ENCODE measurements around the gene SPATA9. TPM values are rescaled to one million over a fixed set of nuclear protein-coding genes. Genes with fewer than 3 reads are reported as not detected.

The SPATA9 gene
- total and polyA plus RNA-seq, 9 of the 15 experiments (the other 6 are each of a cell fraction or from before 2014, with no cell fraction given) = 0.16 to 5.5 (median 0.39) TPM; not detected in 3

GRCh38 chr5:95712347-95712958 is 29.7 kb upstream of the SPATA9 start (continued):
- TF ChIP-seq ZNF239 (CRISPR knock-in tag; IDR thresholded peaks at IDR 0.05) (no peak; the same call in 1 of the 2 replicates), SREBF1 (IDR thresholded peaks at IDR 0.05; ENCODE audit: borderline replicate concordance, low read depth, low read length) (no peak), MCM2 (IDR thresholded peaks at IDR 0.05; ENCODE audit: low read depth) (no peak), SMAD4 (CRISPR knock-in tag; conservative IDR thresholded peaks at IDR 0.05) (peak; percentile 99), ZC3H11A (IDR thresholded peaks at IDR 0.05; ENCODE audit: low read depth, low read length) (no peak), CBX5 (IDR thresholded peaks at IDR 0.05; ENCODE audit: borderline replicate concordance, low read depth) (no peak), STAT5A (IDR thresholded peaks at IDR 0.05; ENCODE audit: borderline replicate concordance, low read length) (peak; percentile 96), NFXL1 (CRISPR knock-in tag; IDR thresholded peaks at IDR 0.05) (no peak), ASH1L (IDR thresholded peaks at IDR 0.05; ENCODE audit: borderline replicate concordance, low read depth, partially characterized antibody) (no peak), ZNF583 (CRISPR knock-in tag; IDR thresholded peaks at IDR 0.05) (peak; percentile 68; the same call in 1 of the 2 replicates), BCL6 (CRISPR knock-in tag; IDR thresholded peaks at IDR 0.05) (no peak), FOXM1 (IDR thresholded peaks at IDR 0.05; ENCODE audit: low read depth) (peak; percentile 86), FOXM1 (CRISPR knock-in tag; IDR thresholded peaks at IDR 0.05; ENCODE audit: low read depth) (no peak), XRCC5 (IDR thresholded peaks at IDR 0.05; ENCODE audit: low read depth, low read length) (no peak), TBL1XR1 (IDR thresholded peaks at IDR 0.05; ENCODE audit: low read length in 2 of 2) (peak; percentile 97 to 98), L3MBTL2 (IDR thresholded peaks at IDR 0.05) (peak; percentile 47), TAF9B (IDR thresholded peaks at IDR 0.05; ENCODE audit: partially characterized antibody) (peak; percentile 96), ZNF324 (CRISPR knock-in tag; IDR thresholded peaks at IDR 0.05) (peak; percentile 70), HNRNPUL1 (IDR thresholded peaks at IDR 0.05; ENCODE audit: low read length) (no peak), NR3C1 (CRISPR knock-in tag; IDR thresholded peaks at IDR 0.05) (no peak), PTTG1 (tag; IDR thresholded peaks at IDR 0.05; ENCODE audit: low read depth) (no peak), NFE2 (IDR thresholded peaks at IDR 0.05; ENCODE audit: low read depth) (peak; percentile 92), TOE1 (IDR thresholded peaks at IDR 0.05; ENCODE audit: borderline replicate concordance) (peak; percentile 65), TOE1 (CRISPR knock-in tag; IDR thresholded peaks at IDR 0.05; ENCODE audit: borderline replicate concordance, low read depth) (peak; percentile 81; the same call in 1 of the 2 replicates), ZNF778 (CRISPR knock-in tag; IDR thresholded peaks at IDR 0.05) (no peak), TAF1 (IDR thresholded peaks at IDR 0.05; ENCODE audit: control insufficient read depth, extremely low read depth, insufficient read depth, low read length, severe bottlenecking) (peak; percentile 63), PKNOX1 (IDR thresholded peaks at IDR 0.05) (peak; percentile 92), DDX20 (tag; IDR thresholded peaks at IDR 0.05; ENCODE audit: low read depth) (no peak), NELFE (IDR thresholded peaks at IDR 0.05; ENCODE audit: insufficient read depth, insufficient read length) (no peak), MXI1 (IDR thresholded peaks at IDR 0.05; ENCODE audit: low read depth, low read length) (no peak), BDP1 (IDR thresholded peaks at IDR 0.05; ENCODE audit: insufficient read depth, insufficient read length) (no peak), ZNF766 (CRISPR knock-in tag; conservative IDR thresholded peaks at IDR 0.05) (peak; percentile 62; the same call in 1 of the 2 replicates), KAT2B (IDR thresholded peaks at IDR 0.05; ENCODE audit: low read depth, low read length) (no peak)
